Measurements from ENCODE around the gene TNRC6B. TPM values are rescaled to one million over a fixed set of nuclear protein-coding genes. Genes with fewer than 3 reads are reported as not detected.
"Not testable (repeated sequence)": the region's sequence is repeated elsewhere in the genome, so short reads cannot be mapped to it uniquely, and the experiment has no call there.

Gene TNRC6B
- total RNA-seq, 2 donors from 2014 or later, result 25.0 to 27.1 TPM

DNA sequence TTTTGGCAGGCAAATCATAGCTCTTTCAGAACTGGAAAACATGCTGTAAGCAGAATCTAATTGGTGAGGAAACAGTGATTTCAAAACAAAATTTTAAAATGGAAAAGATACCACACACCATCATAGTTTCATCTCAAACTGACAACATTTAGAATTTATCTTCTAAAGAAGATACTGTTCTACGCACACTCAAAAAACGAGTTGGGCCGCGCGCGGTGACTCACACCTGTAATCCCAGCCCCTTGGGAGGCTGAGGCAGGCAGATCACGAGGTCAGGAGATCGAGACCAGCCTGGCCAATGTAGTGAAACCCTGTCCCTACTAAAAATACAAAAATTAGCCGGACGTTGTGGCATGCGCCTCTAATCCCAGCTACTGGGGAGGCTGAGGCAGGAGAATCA is 124.4 kb downstream of the TNRC6B start:
- no peak overlapping the region for H3K4me3 ChIP-seq
- TF ChIP-seq CTCF (IDR thresholded peaks at IDR 0.05), result no peak
- no peak for DNase-seq (ENCODE audit: low spot score)
- no peak overlapping the region for H3K27ac ChIP-seq
- no peaks in the 10 kb centered on the region for H3K4me1 ChIP-seq
- H3K36me3 ChIP-seq, result peaks cover 39% of the 10 kb centered on the region
- H3K9me3 ChIP-seq, result no peaks in the 10 kb centered on the region
- H3K27me3 ChIP-seq, result no peaks in the 10 kb centered on the region

DNA sequence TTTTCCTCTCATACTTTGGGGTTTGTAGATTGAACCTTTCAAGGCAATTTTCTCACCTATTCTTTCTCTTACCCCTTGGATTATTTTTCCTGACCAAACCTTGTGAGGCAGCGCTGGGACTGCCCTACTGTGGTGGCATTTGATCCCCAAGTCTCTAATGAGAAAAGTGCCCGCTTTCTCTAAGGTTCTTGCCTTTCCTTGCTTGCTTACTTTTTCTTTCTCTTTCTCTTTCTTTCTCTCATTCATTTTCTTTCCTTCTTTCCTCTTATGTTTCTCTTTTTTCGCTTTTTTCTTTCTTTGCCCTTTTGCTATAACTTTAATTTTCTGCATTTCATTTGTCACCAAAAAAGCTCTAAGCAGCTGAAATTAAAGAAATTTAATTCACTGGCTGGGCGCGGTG is 127.9 kb downstream of the TNRC6B start:
- no peak for DNase-seq (ENCODE audit: low spot score)
- no peaks in the 10 kb centered on the region for H3K9me3 ChIP-seq
- H3K4me3 ChIP-seq, result no peak overlapping the region
- H3K27ac ChIP-seq, result no peak overlapping the region
- TF ChIP-seq CTCF (IDR thresholded peaks at IDR 0.05), result no peak
- H3K27me3 ChIP-seq, result no peaks in the 10 kb centered on the region
- H3K36me3 ChIP-seq, result peaks cover 56% of the 10 kb centered on the region
- no peaks in the 10 kb centered on the region for H3K4me1 ChIP-seq

DNA sequence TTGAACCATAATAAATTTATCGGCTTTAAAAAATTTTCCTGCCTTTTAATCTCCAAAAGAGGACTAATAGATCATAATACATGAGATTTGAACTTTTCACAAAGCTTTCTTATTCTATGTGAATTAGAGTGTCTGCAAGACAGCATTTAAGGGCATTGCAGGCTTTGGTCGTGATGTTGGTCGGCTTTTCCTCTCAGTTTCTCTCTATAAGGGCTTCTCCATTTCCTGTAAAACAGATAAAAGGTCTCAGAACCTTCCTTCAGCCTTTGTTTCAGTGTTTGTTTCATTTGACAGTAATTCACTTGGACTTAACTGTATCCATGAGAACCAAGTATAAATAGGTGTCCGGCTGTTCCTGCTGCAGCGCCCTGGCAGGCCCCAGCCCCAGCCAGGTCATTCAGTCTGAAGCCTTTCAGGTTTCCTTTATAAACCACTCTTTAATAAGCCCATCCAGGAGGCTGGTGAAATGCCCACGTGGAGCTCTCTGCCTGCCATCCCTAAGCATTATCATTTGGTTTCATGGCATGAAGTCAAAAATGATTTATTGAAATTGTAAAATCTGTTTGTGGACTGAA is 131.4 kb downstream of the TNRC6B start:
- no peaks in the 10 kb centered on the region for H3K9me3 ChIP-seq
- no peaks in the 10 kb centered on the region for H3K27me3 ChIP-seq
- DNase-seq (ENCODE audit: low spot score), result no peak
- no peak overlapping the region for H3K4me3 ChIP-seq
- H3K36me3 ChIP-seq, result peaks cover 60% of the 10 kb centered on the region
- H3K27ac ChIP-seq, result no peak overlapping the region
- TF ChIP-seq CTCF (IDR thresholded peaks at IDR 0.05), result no peak
- no peaks in the 10 kb centered on the region for H3K4me1 ChIP-seq

GRCh38 chr22:40309631-40310030 is 131.9 kb downstream of the TNRC6B start:
- no peaks in the 10 kb centered on the region for H3K4me1 ChIP-seq
- H3K36me3 ChIP-seq, result peaks cover 65% of the 10 kb centered on the region
- H3K27ac ChIP-seq, result no peak overlapping the region

DNA sequence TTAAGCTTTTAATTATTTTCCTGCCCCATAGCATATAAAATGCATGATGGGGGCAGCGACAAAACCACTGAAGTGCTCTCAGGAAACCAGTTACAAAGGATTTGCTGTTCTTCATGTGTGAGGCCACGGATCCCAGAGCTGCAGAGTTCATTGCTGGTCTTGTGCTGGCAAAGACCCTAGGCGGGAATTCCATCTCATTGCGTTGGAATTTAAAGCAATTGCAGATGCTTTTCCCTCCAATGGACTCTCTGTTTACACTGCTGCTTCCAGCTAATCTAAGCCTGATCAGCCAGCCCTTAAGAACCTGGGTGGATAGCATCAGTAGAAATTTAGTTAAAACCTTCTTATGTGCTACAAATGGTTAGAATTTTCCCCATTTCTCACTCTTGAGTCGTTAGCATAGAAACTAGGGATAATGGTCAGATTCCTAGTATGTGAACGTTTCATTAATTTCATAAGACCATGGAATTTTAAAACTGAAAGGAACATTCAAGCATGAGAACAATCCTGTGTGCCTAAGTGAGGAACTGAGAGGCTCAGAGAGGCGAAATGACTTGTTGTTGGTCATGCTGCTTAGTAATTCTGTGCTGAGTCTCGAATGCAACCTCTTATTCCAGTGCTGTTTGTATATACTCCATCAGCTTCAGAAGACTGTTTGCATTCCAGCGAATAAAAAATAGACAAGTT is 132.5 kb downstream of the TNRC6B start:
- no peak overlapping the region for H3K27ac ChIP-seq
- no peak for TF ChIP-seq CTCF (IDR thresholded peaks at IDR 0.05)
- no peaks in the 10 kb centered on the region for H3K27me3 ChIP-seq
- no peaks in the 10 kb centered on the region for H3K4me1 ChIP-seq
- no peak for DNase-seq (ENCODE audit: low spot score)
- peaks cover 71% of the 10 kb centered on the region for H3K36me3 ChIP-seq
- H3K9me3 ChIP-seq, result no peaks in the 10 kb centered on the region
- H3K4me3 ChIP-seq, result no peak overlapping the region

More at GRCh38 chr22:40309631-40310030, 131.9 kb downstream of the TNRC6B start:
- no peaks in the 10 kb centered on the region for H3K9me3 ChIP-seq
- no peaks in the 10 kb centered on the region for H3K27me3 ChIP-seq
- no peak overlapping the region for H3K4me3 ChIP-seq
- DNase-seq (ENCODE audit: low spot score), result no peak
- TF ChIP-seq CTCF (IDR thresholded peaks at IDR 0.05), result no peak

GRCh38 chr22:40310768-40311120 is 133.0 kb downstream of the TNRC6B start:
- Histone ChIP-seq H3K4me1 (no peaks in the 10 kb centered on the region), H3K36me3 (peaks cover 76% of the 10 kb centered on the region), H3K9me3 (no peaks in the 10 kb centered on the region), H3K4me3 (no peak overlapping the region), H3K27me3 (no peaks in the 10 kb centered on the region), H3K27ac (no peak overlapping the region)
- no peak for TF ChIP-seq CTCF (IDR thresholded peaks at IDR 0.05)
- DNase-seq (ENCODE audit: low spot score), result no peak

- not testable (repeated sequence) for H3K9me3 ChIP-seq; DNase-seq (ENCODE audit: low spot score); H3K27ac ChIP-seq; H3K4me1 ChIP-seq; H3K27me3 ChIP-seq; H3K4me3 ChIP-seq
- H3K36me3 ChIP-seq, result peaks cover 85% of the 10 kb centered on the region
Observed at GRCh38 chr22:40311646-40312045, 133.9 kb downstream of the TNRC6B start.
